Endothelial cell of umbilical vein (primary cell): ENCODE results near the gene PTH1R.

ENCODE experiments used
- CTCF ChIP-seq, 2 donors: IDR thresholded peaks; 1 replicate in 1 of 2; 2 replicates in 1 of 2; pipeline ENCODE4 v1.5.1; 2011; ENCODE audit warnings: low read length in 2 of 2, mild to moderate bottlenecking in 2 of 2, moderate library complexity in 2 of 2, control low read depth in 1 of 2, inconsistent platforms in 1 of 2, low read depth in 1 of 2; ENCODE audit not compliant: insufficient read depth in 1 of 2; ENCODE audit errors: extremely low read depth in 1 of 2
- EZH2 ChIP-seq: IDR thresholded peaks from 2 replicates; pipeline ENCODE4 v1.6.1; 2012; ENCODE audit warnings: borderline replicate concordance, low read depth, mild to moderate bottlenecking, moderate library complexity, low read length, inconsistent platforms; ENCODE audit not compliant: severe bottlenecking
- FOS ChIP-seq: IDR thresholded peaks from 2 replicates; pipeline ENCODE4 v1.6.1; 2011; ENCODE audit warnings: mild to moderate bottlenecking, low read length, moderate library complexity, borderline replicate concordance; ENCODE audit not compliant: insufficient read depth
- GATA2 ChIP-seq: IDR thresholded peaks from 2 replicates; pipeline ENCODE4 v1.7.0; 2011; ENCODE audit warnings: low read depth, mild to moderate bottlenecking, moderate library complexity, mixed read lengths, low read length; ENCODE audit not compliant: insufficient read length, insufficient read depth
- JUN ChIP-seq: IDR thresholded peaks from 2 replicates; pipeline ENCODE4 v1.6.1; 2011; ENCODE audit warnings: borderline replicate concordance, low read depth; ENCODE audit not compliant: insufficient read length, insufficient read depth
- MYC ChIP-seq: IDR thresholded peaks from one replicate; pipeline ENCODE4 v1.6.1; 2011; ENCODE audit warnings: mild to moderate bottlenecking, low read depth, low read length
- POLR2A ChIP-seq: IDR thresholded peaks from 2 replicates; pipeline ENCODE4 v1.6.1; 2012; ENCODE audit warnings: low read depth, mild to moderate bottlenecking, control low read depth, low read length
- POLR2AphosphoS5 ChIP-seq: IDR thresholded peaks from 2 replicates; pipeline ENCODE4 v1.6.1; 2012; ENCODE audit warnings: low read depth, mild to moderate bottlenecking, control low read depth, low read length, moderate library complexity; ENCODE audit not compliant: insufficient read depth
- TF ChIP-seq, protein P1 (sequence below): IDR thresholded peaks from 2 replicates; pipeline ENCODE4 v1.6.1; 2011; ENCODE audit not compliant: insufficient read depth, insufficient read length

- TF ChIP-seq CTCF (IDR thresholded peaks at IDR 0.05; ENCODE audit: extremely low read depth in 1 of 2, insufficient read depth in 1 of 2, low read depth in 1 of 2, low read length in 2 of 2), result no peak
- TF ChIP-seq POLR2AphosphoS5, result no peak
- TF ChIP-seq EZH2, result no peak
- no peak for TF ChIP-seq MYC
- TF ChIP-seq POLR2A, result no peak
- TF ChIP-seq, protein P1, sequence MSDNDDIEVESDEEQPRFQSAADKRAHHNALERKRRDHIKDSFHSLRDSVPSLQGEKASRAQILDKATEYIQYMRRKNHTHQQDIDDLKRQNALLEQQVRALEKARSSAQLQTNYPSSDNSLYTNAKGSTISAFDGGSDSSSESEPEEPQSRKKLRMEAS, result no peak
- no peak for TF ChIP-seq FOS
- TF ChIP-seq JUN, result no peak
- no peak for TF ChIP-seq GATA2
These were observed 32.7 kb downstream of the PTH1R start for GRCh38 chr3:46910166-46910760.
